Heart left ventricle (tissue), 16 donors: ENCODE data around the gene FSTL3. TPM values are rescaled to one million over a fixed set of nuclear protein-coding genes. Genes with fewer than 3 reads are reported as not detected.

Experiments
- ATAC-seq, 4 donors: fragments of 200-7000 bp; cut with Tn5 transposase; one replicate each; pipeline ENCODE4 v1.9.1; 2020 to 2022; ENCODE audit warnings: moderate library complexity in 4 of 4, mild to moderate bottlenecking in 3 of 4, moderate number of reproducible peaks in 1 of 4
- DNase-seq, 5 donors: peaks; one replicate each; pipeline ENCODE4 v3.0.0-alpha.2; 2020
- H3K27ac ChIP-seq, 12 donors: fragments of 200-600 bp; sonication (generic) in 4 of 12; one replicate each; pipeline versions ENCODE4 v1.5.0 to v1.8.0; 2016 to 2022; ENCODE audit warnings: mild to moderate bottlenecking in 2 of 12
- H3K27me3 ChIP-seq, 9 donors: fragments of 200-600 bp; sonication (generic) in 2 of 9; one replicate each; pipeline versions ENCODE4 v1.5.1 to v1.8.0; 2016 to 2022; ENCODE audit warnings: mild to moderate bottlenecking in 3 of 9
- H3K36me3 ChIP-seq, 9 donors: fragments of 200-600 bp; sonication (generic) in 2 of 9; one replicate each; pipeline versions ENCODE4 v1.5.0 to v1.8.0; 2018 to 2022; ENCODE audit warnings: mild to moderate bottlenecking in 2 of 9
- H3K4me1 ChIP-seq, 12 donors: fragments of 200-600 bp; sonication (generic) in 4 of 12; one replicate each; pipeline versions ENCODE4 v1.5.0 to v1.8.0; 2016 to 2022; ENCODE audit warnings: mild to moderate bottlenecking in 3 of 12
- H3K4me3 ChIP-seq, 12 donors: fragments of 200-600 bp; sonication (generic) in 4 of 12; one replicate each; pipeline versions ENCODE4 v1.5.0 to v1.8.0; 2017 to 2022; ENCODE audit warnings: mild to moderate bottlenecking in 9 of 12, moderate library complexity in 4 of 12
- H3K9me3 ChIP-seq, 12 donors: fragments of 200-600 bp; sonication (generic) in 4 of 12; one replicate each; pipeline versions ENCODE4 v1.5.0 to v1.8.0; 2016 to 2022; ENCODE audit warnings: mild to moderate bottlenecking in 1 of 12
- POLR2A ChIP-seq, 2 donors: fragments of 450-650 bp; IDR thresholded peaks; one replicate each; pipeline ENCODE4 v1.6.1; 2017; ENCODE audit warnings: antibody characterized with exemption in 2 of 2, mild to moderate bottlenecking in 2 of 2, moderate library complexity in 2 of 2
- WGBS, 4 donors: extraction: QIAGEN DNeasy Blood & Tissue Kit in 2 of 4; methylation state at CpG; one replicate each; pipeline versions ENCODE4 v1.1.5 to v1.1.7; 2013 to 2018; 5-methylcytosine and 5-hydroxymethylcytosine counted together
- intact Hi-C, 10 donors: fragments of 100-400 bp; cut with DNase I; formaldehyde crosslinking; loops; one replicate each; pipeline versions ENCODE4 v1.11.1 to v1.14.2; 2022
- polyA plus RNA-seq, 2 donors: library from polyadenylated mRNA; stranded (reverse); fragments of 200-250 nt; gene quantifications; one replicate each; pipeline ENCODE4 v1.2.3, GENCODE V29; 2013
- total RNA-seq, 9 donors: library from RNA; depleted of rRNA in 2 of 9; stranded (reverse); fragments of >200 nt in 2 of 9; fragmentation: NEBNext Ultra II Directional in 3 of 9; extraction: Animal tissue kit (Norgen Biotek cat#: 25700) in 3 of 9; gene quantifications; one replicate each; pipeline versions ENCODE4 v1.1.0 to v1.2.4, GENCODE V29; 2016 to 2023
- TF ChIP-seq, protein P1 (sequence below), 12 donors: fragments of 200-600 bp; sonication (generic) in 4 of 12; IDR thresholded peaks; one replicate each; pipeline versions ENCODE4 v1.5.0 to v1.8.0; 2018 to 2022; ENCODE audit warnings: antibody characterized with exemption in 12 of 12, mild to moderate bottlenecking in 5 of 12
- donor health status: ischemic (EF 13 %, LVEDD 7.1; RV severe dilation, severe dysfunction).
- donor health status: healthy with polysubstance abuse.
- donor health status: DM: no; HTN: yes; CAD: no.
- donor health status: DM: no; HTN: no; CAD: no.
- donor health status: ischemic (EF 25% LVEDD 6.9; RV normal size, moderate dysfunction).
- donor health status: ischemic (EF 25% LVEDD 5.7; RV mildly dilated, moderate dysfunction).
- donor health status: healthy.
- donor health status: DM: yes; HTN: yes; CAD: no.
- donor health status: ischemic (EF 35%, LVEDD 5.7; RV mildly dilated, moderate dysfunction).
- donor health status: nonischemic (EF 11% LVEDD 7.7; RV severe dilation, severe dysfunction).
- donor health status: DM: yes; HTN: yes; CAD: no.
- donor health status: PGD.
- donor health status: ischemic (EF 29% LVEDD 5.4; RV normal size, mild dysfunction).
- donor health status: nonischemic (EF 23%, LVEDD 6.1; RV moderate dilation, normal function).

Gene FSTL3
- total and polyA plus RNA-seq, 11 donors: 41.7 to 376 (median 119) TPM

DNA sequence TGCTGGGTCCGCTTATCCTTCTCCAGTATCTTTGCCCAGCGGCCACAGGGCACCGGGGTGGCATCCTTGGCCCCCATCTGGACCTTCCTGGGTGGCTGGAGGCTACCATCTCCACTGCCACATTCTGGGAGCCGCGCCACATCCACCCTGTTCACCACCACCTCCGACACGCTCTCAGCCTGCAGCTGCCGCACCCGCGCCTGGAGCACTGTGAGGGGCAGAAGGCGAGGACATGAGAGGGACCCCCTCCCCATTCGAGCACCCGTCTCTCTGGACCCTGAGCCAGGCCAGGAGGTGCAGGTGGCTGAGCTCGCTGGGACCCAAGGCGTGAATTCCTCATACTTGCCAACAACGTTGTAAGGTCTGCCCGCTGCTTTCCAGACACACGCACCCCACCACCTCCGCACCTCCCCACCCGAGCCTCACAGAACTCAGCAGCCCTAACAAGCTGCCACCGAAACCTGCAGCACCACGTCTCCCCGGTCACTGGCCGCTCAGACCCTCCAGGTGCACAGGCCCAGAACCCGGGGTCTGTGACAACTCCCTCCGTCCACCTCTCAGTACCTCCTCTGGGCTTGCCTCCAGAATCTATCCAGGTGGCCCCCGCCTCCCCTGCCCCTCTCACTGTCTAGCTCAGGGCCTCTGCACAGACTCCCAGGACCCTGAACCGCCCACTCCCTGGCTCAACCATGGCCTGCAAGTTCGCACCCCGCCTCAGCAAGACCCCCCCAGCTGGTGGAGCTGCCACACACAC is 46.1 kb upstream of the FSTL3 start:
- whole genome bisulfite sequencing, 4 donors: 85 to 88% (median 86%) methylated on average over 29 to 30 of the region's 30 CpGs
- Histone ChIP-seq H3K9me3 (no peaks in the 10 kb centered on the region), H3K36me3 (peaks cover 0 to 39% (median 26%) of the 10 kb centered on the region in 9 donors), H3K4me3 (no peak overlapping the region), H3K27me3 (no peaks in the 10 kb centered on the region), H3K27ac (no peak overlapping the region), H3K4me1 (peaks cover 6 to 28% (median 17%) of the 10 kb centered on the region in 12 donors)
- no peak for ATAC-seq
- no peak for DNase-seq
- TF ChIP-seq POLR2A (IDR thresholded peaks at IDR 0.05): no peak
- TF ChIP-seq, protein P1, sequence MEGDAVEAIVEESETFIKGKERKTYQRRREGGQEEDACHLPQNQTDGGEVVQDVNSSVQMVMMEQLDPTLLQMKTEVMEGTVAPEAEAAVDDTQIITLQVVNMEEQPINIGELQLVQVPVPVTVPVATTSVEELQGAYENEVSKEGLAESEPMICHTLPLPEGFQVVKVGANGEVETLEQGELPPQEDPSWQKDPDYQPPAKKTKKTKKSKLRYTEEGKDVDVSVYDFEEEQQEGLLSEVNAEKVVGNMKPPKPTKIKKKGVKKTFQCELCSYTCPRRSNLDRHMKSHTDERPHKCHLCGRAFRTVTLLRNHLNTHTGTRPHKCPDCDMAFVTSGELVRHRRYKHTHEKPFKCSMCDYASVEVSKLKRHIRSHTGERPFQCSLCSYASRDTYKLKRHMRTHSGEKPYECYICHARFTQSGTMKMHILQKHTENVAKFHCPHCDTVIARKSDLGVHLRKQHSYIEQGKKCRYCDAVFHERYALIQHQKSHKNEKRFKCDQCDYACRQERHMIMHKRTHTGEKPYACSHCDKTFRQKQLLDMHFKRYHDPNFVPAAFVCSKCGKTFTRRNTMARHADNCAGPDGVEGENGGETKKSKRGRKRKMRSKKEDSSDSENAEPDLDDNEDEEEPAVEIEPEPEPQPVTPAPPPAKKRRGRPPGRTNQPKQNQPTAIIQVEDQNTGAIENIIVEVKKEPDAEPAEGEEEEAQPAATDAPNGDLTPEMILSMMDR (IDR thresholded peaks at IDR 0.05): no peak
- intact Hi-C loops: loop anchor here in 2 of 10 donors (5.0 to 10.0 kb wide), 2 partner anchors 48 to 95 kb away; partner anchors contain the start of gene CDC34 (in 1 of the 2)

DNA sequence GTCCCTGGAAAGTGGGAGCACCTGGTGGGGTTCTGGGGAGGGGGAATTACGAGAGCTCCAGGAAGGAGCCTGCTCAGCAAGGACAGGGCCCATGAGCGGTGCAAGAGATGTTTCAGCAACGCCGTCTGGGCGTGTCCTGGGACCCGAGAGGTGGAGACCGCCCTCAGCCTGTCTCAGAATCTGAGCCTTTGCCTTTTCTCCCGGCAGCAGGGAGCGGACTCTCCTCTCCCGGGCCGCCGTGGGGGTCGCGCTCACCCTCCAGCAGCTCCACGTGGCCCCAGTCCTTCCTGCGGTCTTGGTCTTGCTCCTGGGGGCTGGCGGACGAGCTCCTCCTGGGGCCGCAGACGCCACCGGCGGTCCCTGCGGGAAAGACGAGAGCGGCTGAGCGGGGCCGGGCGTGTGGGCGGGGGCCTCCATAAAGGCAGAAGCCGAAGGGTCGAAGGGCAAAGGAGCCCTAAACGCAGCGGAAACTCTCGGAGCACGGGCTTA is 43.6 kb upstream of the FSTL3 start:
- 0 to 4% (median 3%) methylated on average over 17 to 35 of the region's 35 CpGs for WGBS, 4 donors
- Histone ChIP-seq H3K4me3 (peak overlapping the region; percentile 57 to 99 (median 96)), H3K27me3 (no peaks in the 10 kb centered on the region), H3K36me3 (peaks cover 0 to 24% (median 18%) of the 10 kb centered on the region in 9 donors), H3K9me3 (no peaks in the 10 kb centered on the region), H3K27ac (peak overlapping the region in 11 of 12 donors; percentile 33 to 86 (median 79)), H3K4me1 (peaks cover 6 to 28% (median 17%) of the 10 kb centered on the region in 12 donors)
- TF ChIP-seq, protein P1 (IDR thresholded peaks at IDR 0.05): no peak
- TF ChIP-seq POLR2A (IDR thresholded peaks at IDR 0.05): no peak
- no peak for DNase-seq
- intact Hi-C loops: loop anchor here in 2 of 10 donors (5.0 to 10.0 kb wide), 2 partner anchors 50 to 98 kb away; partner anchors contain the start of gene CDC34 (in 1 of the 2)
- ATAC-seq: peak in 1 of 4 donors; percentile 21

DNA sequence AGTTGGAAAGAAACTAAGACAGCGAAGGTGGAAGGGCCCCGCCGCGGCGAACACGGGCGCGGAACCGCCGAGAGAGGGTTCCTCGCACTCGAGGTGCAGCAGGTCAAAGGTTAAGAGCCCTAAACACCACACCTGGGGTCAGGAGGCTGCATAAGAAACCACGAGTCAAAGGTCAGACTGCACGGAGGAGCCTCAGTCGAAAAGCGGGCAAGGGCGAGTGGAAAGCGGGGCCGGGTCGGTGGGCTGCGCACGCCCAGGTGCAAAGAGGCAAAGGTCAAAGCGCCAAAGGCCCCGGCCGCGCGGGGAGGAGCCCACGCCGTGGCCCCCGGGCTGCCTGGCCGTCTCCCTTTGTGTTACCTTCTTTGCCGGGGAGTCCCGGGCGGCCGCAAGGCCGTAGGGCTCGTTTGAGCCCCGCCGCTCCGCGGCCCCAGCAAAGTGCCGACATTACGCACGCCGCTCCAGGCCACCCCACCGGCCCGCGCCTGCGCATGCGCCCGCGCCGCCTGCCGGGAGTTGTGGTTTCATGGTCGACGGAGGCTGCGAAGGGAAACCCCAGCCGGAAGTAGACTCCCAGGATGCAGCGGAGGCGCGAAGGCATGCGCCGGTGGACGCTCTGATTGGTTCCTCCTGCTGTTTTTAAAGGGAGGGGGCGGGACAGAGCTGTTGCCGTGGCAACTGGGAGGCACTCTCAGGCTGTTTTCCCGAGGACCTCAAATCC is 43.0 kb upstream of the FSTL3 start, which contains the start of gene POLRMT:
POLRMT (minus strand) TSS at position 470 of the 718 bp plus-strand sequence; CDS start at position 445, 25 bp downstream.
- intact Hi-C loops: loop anchor here in 2 of 10 donors (5.0 to 10.0 kb wide), 2 partner anchors 51 to 98 kb away; partner anchors contain the start of gene CDC34 (in 1 of the 2)
- H3K4me3 ChIP-seq: peak within 1 kb of the TSS; percentile 57 to 99 (median 96)
- H3K27me3 ChIP-seq: no peaks in the 10 kb centered on the region
- DNase-seq (peak; percentile 98 to 99 (median 99)), ATAC-seq (peak; percentile 95 to 98 (median 98))
- 0 to 1% (median 0%) methylated on average over 34 to 67 of the region's 67 CpGs for WGBS, 4 donors
- H3K4me1 ChIP-seq: peaks cover 6 to 28% (median 17%) of the 10 kb centered on the region in 12 donors
- no peaks in the 10 kb centered on the region for H3K9me3 ChIP-seq
- peak in 1 of 2 donors; percentile 36 for TF ChIP-seq POLR2A (IDR thresholded peaks at IDR 0.05)
- TF ChIP-seq, protein P1 (IDR thresholded peaks at IDR 0.05): peak in 6 of 12 donors; percentile 9 to 50 (median 18)
- H3K36me3 ChIP-seq: peaks cover 0 to 18% (median 14%) of the 10 kb centered on the region in 9 donors
- peak within 1 kb of the TSS in 11 of 12 donors; percentile 57 to 86 (median 79) for H3K27ac ChIP-seq
